PC-3 (cell line): ENCODE data around the gene ANXA6.

Experiments
- EZH2 ChIP-seq: fragments of 300-600 bp; sonication (generic); IDR thresholded peaks from one replicate; pipeline ENCODE4 v1.6.1; 2017; ENCODE audit warnings: antibody characterized with exemption, mild to moderate bottlenecking, low read length; ENCODE audit not compliant: unreplicated experiment
- EZH2phosphoT487 ChIP-seq: fragments of 300-600 bp; sonication (generic); IDR thresholded peaks from 2 replicates; pipeline ENCODE4 v1.6.1; 2018; ENCODE audit warnings: mild to moderate bottlenecking, antibody characterized with exemption, low read length, borderline replicate concordance
- TF ChIP-seq, protein P1 (sequence below): fragments of 300-600 bp; sonication (generic); conservative IDR thresholded peaks from 2 replicates; pipeline ENCODE4 v1.5.1; 2017; ENCODE audit warnings: antibody characterized with exemption, low read depth, mild to moderate bottlenecking, low read length

DNA sequence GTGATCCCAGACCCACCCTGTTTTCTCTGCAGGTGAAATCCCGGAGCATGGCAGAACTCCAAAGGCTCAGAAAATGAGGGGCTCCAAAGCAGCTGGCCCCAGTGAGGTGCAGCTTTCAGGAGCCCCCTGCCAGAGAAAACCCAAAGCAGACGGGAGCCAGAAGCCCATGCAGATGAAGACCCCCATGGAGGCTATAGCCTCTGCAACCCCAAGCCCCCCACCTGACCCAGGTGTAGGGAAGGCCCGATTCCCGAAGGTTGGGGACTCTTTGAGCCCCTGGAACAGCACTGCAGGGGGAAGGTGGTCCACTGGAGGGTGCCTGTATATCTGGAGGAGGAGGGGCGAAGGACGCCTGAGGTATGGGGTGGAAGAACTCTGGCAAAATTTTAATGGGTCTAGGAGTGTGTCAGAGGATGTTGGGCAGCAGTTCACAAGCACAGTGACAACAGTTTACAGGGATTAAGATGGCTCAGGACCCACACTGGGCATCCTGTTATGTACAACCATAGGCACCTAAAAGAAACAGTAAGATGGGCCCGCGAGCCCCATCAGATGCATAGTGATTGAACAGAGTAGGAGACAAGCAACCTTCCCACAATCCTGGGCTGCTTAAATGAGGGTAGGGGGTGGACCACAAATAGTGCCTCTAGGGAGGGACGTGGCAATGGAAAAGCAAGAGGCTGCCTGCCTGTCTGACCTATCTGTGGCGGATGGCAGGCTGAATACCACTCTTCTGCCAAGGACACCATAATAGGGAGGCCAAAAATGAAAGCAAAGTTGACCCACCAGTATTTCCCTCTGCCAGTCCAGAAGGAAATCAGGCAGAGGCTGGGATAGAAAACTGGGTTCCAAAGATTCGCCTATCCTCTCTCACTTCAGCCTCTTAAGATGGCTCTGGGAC lies 16.4 kb upstream of the ANXA6 start:
- TF ChIP-seq, protein P1, sequence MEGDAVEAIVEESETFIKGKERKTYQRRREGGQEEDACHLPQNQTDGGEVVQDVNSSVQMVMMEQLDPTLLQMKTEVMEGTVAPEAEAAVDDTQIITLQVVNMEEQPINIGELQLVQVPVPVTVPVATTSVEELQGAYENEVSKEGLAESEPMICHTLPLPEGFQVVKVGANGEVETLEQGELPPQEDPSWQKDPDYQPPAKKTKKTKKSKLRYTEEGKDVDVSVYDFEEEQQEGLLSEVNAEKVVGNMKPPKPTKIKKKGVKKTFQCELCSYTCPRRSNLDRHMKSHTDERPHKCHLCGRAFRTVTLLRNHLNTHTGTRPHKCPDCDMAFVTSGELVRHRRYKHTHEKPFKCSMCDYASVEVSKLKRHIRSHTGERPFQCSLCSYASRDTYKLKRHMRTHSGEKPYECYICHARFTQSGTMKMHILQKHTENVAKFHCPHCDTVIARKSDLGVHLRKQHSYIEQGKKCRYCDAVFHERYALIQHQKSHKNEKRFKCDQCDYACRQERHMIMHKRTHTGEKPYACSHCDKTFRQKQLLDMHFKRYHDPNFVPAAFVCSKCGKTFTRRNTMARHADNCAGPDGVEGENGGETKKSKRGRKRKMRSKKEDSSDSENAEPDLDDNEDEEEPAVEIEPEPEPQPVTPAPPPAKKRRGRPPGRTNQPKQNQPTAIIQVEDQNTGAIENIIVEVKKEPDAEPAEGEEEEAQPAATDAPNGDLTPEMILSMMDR = no peak
- no peak for TF ChIP-seq EZH2phosphoT487
- no peak for TF ChIP-seq EZH2
